CD4-positive, alpha-beta T cell (primary cell): ENCODE results near the gene USP12. TPM values are rescaled to one million over a fixed set of nuclear protein-coding genes. Genes with fewer than 3 reads are reported as not detected.

Experiments
- ATAC-seq: fragments of 200-7000 bp; cut with Tn5 transposase; one replicate; pipeline ENCODE4 v1.10.0; 2022; ENCODE audit warnings: mild to moderate bottlenecking; ENCODE audit not compliant: poor library complexity
- CTCF ChIA-PET: fragments of 350-600 bp; sonication (Branson Sonifier 250); formaldehyde crosslinking; loops from one replicate; lab custom pipeline; 2021; ENCODE audit warnings: antibody characterized with exemption, inconsistent platforms; lab: Charles Lee
- POLR2A ChIA-PET: fragments of 350-600 bp; sonication (Branson Sonifier 250); formaldehyde crosslinking; loops from one replicate; lab custom pipeline; 2021; ENCODE audit warnings: antibody characterized with exemption, inconsistent platforms; lab: Charles Lee
- DNase-seq, 14 experiments: peaks; one replicate each; pipeline ENCODE4 v3.0.0-alpha.2; 2013 to 2020; ENCODE audit warnings: mixed read lengths in 2 of 14
- H3K27ac ChIP-seq, 2 donors: one replicate each; pipeline versions ENCODE4 v1.5.1 to v1.7.0; 2013; ENCODE audit warnings: low read length in 2 of 2, low read depth in 1 of 2, mild to moderate bottlenecking in 1 of 2
- H3K27me3 ChIP-seq, 2 experiments: 1 replicate in 1 of 2; 2 replicates in 1 of 2; pipeline versions ENCODE4 v1.6.1 to v1.7.0; 2013; ENCODE audit warnings: low read length in 2 of 2, control low read depth in 1 of 2, mild to moderate bottlenecking in 1 of 2, moderate library complexity in 1 of 2; ENCODE audit not compliant: insufficient read depth in 2 of 2, control insufficient read depth in 1 of 2
- H3K36me3 ChIP-seq: one replicate; pipeline ENCODE4 v1.6.1; 2013; ENCODE audit warnings: low read length, control low read depth; ENCODE audit not compliant: insufficient read depth
- H3K4me1 ChIP-seq: one replicate; pipeline ENCODE4 v1.6.1; 2013; ENCODE audit warnings: low read length, control low read depth; ENCODE audit not compliant: insufficient read depth
- H3K4me3 ChIP-seq: one replicate; pipeline ENCODE4 v1.5.1; 2013; ENCODE audit warnings: mild to moderate bottlenecking, low read length, moderate library complexity
- H3K9me3 ChIP-seq, 2 experiments: 1 replicate in 1 of 2; 2 replicates in 1 of 2; pipeline versions ENCODE4 v1.6.1 to v1.7.0; 2013; ENCODE audit warnings: low read length in 2 of 2, mild to moderate bottlenecking in 2 of 2, control low read depth in 1 of 2, moderate library complexity in 1 of 2; ENCODE audit not compliant: control insufficient read depth in 1 of 2, insufficient read depth in 1 of 2
- H3K27ac Mint-ChIP-seq: one replicate; pipeline ENCODE4 v1.8.0; 2020; ENCODE audit warnings: mixed read lengths
- H3K27me3 Mint-ChIP-seq: one replicate; pipeline ENCODE4 v1.8.0; 2021; ENCODE audit warnings: mixed read lengths
- H3K36me3 Mint-ChIP-seq: one replicate; pipeline ENCODE4 v1.8.0; 2021; ENCODE audit warnings: low read depth, mixed read lengths
- H3K4me1 Mint-ChIP-seq: one replicate; pipeline ENCODE4 v1.8.0; 2021; ENCODE audit warnings: low read depth, mixed read lengths
- H3K4me3 Mint-ChIP-seq: one replicate; pipeline ENCODE4 v1.8.0; 2020; ENCODE audit warnings: mild to moderate bottlenecking, mixed read lengths
- H3K9me3 Mint-ChIP-seq: one replicate; pipeline ENCODE4 v1.8.0; 2020; ENCODE audit warnings: mixed read lengths
- CTCF ChIP-seq: fragments of 200-600 bp; IDR thresholded peaks from one replicate; pipeline ENCODE4 v1.8.0; 2022; ENCODE audit warnings: antibody characterized with exemption, mild to moderate bottlenecking
- intact Hi-C, 2 experiments: fragments of 100-400 bp; cut with DNase I in 1 of 2; cut with micrococcal nuclease in 1 of 2; formaldehyde crosslinking; loops; one replicate each; pipeline versions ENCODE4 v1.15.1 to v1.9.0; 2023 to 2025; cut with DNase I, micrococcal nuclease
- total RNA-seq, 174 experiments: library from RNA in 2 of 174; stranded (reverse) in 2 of 174; gene quantifications; one replicate each; pipeline ENCODE4 v1.2.3 and lab custom pipeline; 2021 to 2026

USP12 gene
- total RNA-seq, 2 experiments from 2014 or later = 56.9 to 58.8 TPM

DNA sequence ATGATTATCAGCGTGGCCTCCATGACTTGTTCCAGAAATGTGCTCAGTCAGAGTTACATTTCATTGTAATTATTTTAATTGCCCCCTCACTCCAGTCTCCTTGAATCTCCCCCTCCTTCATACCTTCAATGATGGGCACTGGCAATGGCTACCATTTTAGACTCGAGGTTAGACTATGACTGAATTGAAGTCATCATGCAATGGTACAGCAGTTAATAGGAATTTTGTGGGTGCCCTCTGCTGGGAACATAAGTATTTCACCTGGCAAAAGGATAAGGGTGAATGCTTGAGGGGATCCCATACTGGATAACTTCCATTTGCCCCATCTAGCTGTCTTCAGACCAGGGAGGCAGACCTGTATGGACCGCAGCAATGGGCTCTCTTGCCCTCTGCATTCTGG lies 32.2 kb upstream of the USP12 start:
- no peaks in the 10 kb centered on the region for H3K36me3 Mint-ChIP-seq
- peaks cover 3% of the 10 kb centered on the region for H3K9me3 Mint-ChIP-seq
- no peaks in the 10 kb centered on the region for H3K4me1 Mint-ChIP-seq
- no peak overlapping the region for H3K27ac Mint-ChIP-seq
- Histone ChIP-seq H3K36me3 (no peaks in the 10 kb centered on the region), H3K4me1 (no peaks in the 10 kb centered on the region), H3K4me3 (no peak overlapping the region), H3K27ac (no peak overlapping the region), H3K27me3 (no peaks in the 10 kb centered on the region), H3K9me3 (peaks cover 0 to under 1% of the 10 kb centered on the region in 2 experiments)
- ChIA-PET POLR2A (no interaction called here), CTCF (no interaction called here)
- H3K4me3 Mint-ChIP-seq = no peak overlapping the region
- peak; percentile 29 for TF ChIP-seq CTCF
- intact Hi-C loops = no loop called here
- peak in 4 of 14 experiments; percentile 4 to 23 (median 14) for DNase-seq
- no peaks in the 10 kb centered on the region for H3K27me3 Mint-ChIP-seq
- no peak for ATAC-seq

- no peak for ATAC-seq
Observed at GRCh38 chr13:27203186-27203585, 31.6 kb upstream of the USP12 start.

GRCh38 chr13:27201661-27202060 lies 30.1 kb upstream of the USP12 start:
- no peak overlapping the region for H3K27ac Mint-ChIP-seq
- H3K36me3 Mint-ChIP-seq = no peaks in the 10 kb centered on the region
- intact Hi-C loops = loop anchor here in 1 of 2 experiments (2.0 kb wide), 1 partner anchor 213 kb away; no protein-coding TSS in a partner anchor

More at GRCh38 chr13:27203186-27203585, 31.6 kb upstream of the USP12 start:
- H3K4me1 ChIP-seq = no peaks in the 10 kb centered on the region
- Mint-ChIP-seq H3K4me3 (no peak overlapping the region), H3K36me3 (no peaks in the 10 kb centered on the region), H3K4me1 (no peaks in the 10 kb centered on the region), H3K27me3 (peaks cover under 1% of the 10 kb centered on the region), H3K9me3 (no peaks in the 10 kb centered on the region), H3K27ac (no peak overlapping the region)
- TF ChIP-seq CTCF = no peak
- no peaks in the 10 kb centered on the region for H3K27me3 ChIP-seq
- CTCF ChIA-PET = interaction anchor here (1.3 kb wide), 1 partner anchor 218 kb away, joined by 3 read pairs; no protein-coding TSS in a partner anchor
- no peaks in the 10 kb centered on the region for H3K9me3 ChIP-seq
- H3K27ac ChIP-seq = no peak overlapping the region
- H3K4me3 ChIP-seq = no peak overlapping the region
- POLR2A ChIA-PET = no interaction called here
- no peaks in the 10 kb centered on the region for H3K36me3 ChIP-seq
- DNase-seq = no peak
- intact Hi-C loops = no loop called here

More at GRCh38 chr13:27201661-27202060, 30.1 kb upstream of the USP12 start:
- no peak for ATAC-seq
- Histone ChIP-seq H3K4me3 (no peak overlapping the region), H3K36me3 (no peaks in the 10 kb centered on the region), H3K4me1 (no peaks in the 10 kb centered on the region), H3K9me3 (peaks cover 0 to 3% of the 10 kb centered on the region in 2 experiments), H3K27ac (no peak overlapping the region), H3K27me3 (no peaks in the 10 kb centered on the region)
- ChIA-PET CTCF (no interaction called here), POLR2A (no interaction called here)
- no peak for DNase-seq
- TF ChIP-seq CTCF = no peak
- Mint-ChIP-seq H3K4me3 (no peak overlapping the region), H3K27me3 (peaks cover 7% of the 10 kb centered on the region), H3K9me3 (peaks cover 5% of the 10 kb centered on the region), H3K4me1 (no peaks in the 10 kb centered on the region)
